HG03097 (cell line): ENCODE results near the gene FAM222A.

Source experiments
- ATAC-seq: cut with Tn5 transposase; IDR thresholded peaks from one replicate; pipeline ENCODE4 v1.9.1; 2021; ENCODE audit not compliant: unreplicated experiment, low FRiP score

The FAM222A gene

DNA sequence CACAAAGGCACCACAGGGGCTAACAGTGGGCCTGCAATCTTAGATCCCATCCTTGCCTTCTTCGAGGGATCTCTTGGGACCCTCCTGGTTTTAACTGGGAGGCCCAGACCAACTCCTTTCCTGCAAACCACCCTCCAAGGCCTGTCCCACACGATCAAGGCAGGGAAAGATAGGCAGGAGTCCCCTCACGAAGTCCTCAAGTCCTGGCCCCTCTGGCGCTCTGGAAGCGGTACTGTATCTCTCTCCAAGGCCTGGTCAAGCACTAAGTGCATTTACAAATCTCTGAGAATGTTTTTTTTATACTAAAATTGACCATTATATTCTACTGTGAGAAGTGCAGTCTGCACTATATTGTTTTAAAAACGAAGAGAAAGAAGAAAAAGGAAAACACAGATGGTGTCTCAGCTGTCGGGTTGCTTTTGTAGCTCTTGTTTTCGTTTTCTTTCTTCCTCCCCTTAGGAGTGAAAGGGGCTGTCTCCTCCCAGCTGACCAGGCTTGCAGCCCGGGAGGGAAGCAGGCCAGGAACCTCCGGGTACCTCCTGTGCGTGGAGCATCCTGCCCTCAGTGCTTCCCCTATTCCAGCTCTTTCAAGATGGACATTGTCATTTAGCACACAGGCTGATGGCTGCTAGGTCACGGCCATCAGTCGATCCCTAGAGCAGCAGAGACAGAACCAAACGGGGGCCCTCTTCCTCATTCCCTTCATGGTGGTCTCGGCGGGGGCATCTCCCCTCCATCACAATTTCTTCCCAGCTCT lies 56.7 kb downstream of the FAM222A start:
- no peak for ATAC-seq

DNA sequence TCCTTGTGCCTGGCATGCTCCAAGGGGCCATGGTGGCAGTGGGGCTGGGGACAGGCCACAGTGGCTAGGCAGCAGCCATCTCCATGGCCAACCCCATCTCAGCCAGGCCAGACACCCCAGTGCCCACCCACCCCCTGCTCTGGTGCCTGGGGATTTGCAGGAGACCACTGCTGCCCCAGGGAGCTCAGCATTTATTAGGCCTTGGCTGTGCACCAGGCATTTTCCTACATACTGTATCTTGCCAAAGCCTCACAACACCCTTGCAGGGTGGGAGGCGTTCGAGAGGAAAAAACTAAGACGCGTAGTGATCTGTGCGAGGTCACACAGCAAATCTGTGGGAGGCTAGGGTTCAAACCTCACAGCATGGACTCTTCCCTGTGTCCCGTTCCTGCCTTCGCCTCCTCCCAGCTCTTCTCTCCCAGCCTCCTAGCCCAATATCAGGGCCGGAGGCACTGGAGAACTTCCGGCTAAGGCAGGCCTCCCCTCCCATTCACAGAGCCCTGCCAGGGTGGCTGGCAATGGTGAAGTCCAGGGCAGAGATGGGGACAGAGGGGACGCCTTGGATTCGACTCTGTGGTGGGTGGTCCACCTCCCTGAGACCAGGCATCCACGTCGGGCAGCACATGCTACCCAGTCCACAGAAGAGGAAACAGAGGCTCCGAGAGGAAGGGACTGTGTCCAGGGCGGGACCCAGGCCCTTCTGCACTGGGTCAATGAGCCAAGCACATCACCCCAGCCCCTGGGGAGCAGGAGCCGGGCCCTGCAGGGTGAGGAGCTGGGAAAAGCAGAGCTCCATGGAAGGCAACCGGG lies 57.4 kb downstream of the FAM222A start:
- ATAC-seq, result no peak

DNA sequence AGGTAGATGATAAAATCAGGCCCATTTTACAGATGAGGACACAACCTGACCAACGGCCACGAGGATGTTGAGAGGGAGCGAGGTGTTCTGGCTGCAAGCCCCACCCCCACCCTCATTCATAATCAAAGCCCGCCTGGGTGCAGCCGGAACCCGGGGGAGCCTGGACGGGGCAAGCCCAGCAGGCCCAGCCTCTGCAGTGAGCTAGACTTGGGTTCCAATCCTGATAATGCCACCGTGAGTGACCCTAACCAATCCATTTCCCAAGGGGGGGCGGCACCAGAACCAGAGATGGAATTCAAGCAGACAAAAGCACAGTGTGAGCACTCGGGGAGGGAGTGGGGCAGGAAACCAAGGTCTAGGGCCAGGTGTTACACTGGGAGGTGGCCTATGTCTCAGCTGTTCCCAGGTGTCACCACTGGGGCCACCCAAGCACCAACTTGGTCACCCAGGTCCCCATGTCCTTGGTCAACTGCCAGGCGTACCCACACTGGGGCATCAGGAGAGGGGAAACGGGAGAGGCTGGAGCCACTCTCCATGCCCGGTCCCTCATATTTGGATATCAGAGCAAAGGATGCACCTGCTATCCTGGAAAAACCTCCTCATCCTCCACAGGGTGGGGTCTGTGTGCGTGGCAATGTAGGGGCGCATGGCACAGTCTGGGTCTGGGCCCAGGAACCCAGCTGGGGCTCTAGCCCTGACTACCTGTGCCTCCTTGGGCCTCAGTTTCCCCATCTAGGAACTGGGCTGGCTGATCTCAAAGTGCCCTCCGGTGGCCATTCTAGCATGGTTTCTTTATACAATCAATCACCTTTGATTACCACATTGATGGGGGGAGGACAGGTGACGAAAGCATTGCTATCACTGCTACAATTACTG lies 58.4 kb downstream of the FAM222A start:
- no peak for ATAC-seq

DNA sequence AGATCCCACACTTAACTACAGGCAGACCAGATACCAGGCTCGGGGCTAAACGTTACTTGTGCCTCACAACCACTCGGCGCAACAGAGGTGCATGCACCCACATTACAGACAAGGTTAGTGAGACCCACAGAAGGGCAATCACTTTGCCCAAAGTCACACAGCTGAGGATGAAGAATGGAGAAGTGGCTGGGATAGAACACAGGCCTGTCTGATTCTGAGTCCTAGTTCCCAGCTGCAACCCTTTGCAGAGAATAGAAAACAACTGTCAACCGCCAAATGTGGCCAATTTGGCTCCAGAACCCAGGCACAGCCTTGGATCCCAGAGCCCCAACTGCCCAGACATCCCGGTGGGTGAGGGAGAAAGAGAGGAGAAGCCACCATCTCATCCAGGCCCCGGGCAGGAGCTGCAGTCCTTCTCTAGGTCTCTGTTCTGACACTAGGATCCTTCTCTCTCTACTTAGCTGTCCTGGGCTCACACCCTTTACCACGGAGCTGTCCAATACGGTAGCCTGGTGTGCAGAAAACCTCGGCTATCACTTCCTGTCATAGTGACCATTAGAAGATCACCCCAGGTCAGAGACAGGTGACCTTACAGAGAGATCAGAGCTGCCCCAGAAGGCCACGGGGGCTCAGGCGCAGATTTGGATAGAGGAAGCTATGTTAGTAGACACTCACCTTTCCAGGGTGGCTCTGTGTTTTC lies 59.1 kb downstream of the FAM222A start:
- no peak for ATAC-seq

DNA sequence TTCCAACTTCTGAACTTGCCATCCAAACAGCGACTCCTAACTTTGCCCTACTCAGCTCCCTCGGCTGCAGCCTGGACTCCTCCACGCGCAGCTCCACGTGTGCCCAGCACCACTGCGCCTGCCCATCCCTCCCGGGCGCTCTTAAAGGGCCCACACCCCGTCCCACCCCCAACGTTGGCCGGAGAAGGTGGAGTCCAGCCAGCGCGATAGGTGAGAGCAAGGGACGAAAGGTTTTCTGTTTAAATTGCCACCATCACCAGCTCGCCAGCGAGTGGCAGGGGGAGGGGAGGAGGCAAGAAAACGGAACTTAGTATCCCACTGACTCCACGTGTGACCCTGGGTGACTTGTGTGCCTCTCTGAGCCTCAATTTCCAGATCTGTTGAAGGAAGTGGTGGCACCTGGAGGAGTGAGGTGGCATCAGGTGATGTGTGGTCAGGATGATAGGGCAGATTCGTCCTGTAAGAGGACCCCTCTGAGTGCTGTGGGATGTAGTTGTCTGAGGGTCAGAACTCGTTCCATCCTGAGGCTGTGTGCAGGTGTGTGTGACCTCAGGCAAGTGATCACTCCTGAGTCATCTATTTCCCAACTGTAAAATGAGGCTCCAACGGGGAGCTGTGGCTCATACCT lies 59.9 kb downstream of the FAM222A start:
- ATAC-seq, result no peak

DNA sequence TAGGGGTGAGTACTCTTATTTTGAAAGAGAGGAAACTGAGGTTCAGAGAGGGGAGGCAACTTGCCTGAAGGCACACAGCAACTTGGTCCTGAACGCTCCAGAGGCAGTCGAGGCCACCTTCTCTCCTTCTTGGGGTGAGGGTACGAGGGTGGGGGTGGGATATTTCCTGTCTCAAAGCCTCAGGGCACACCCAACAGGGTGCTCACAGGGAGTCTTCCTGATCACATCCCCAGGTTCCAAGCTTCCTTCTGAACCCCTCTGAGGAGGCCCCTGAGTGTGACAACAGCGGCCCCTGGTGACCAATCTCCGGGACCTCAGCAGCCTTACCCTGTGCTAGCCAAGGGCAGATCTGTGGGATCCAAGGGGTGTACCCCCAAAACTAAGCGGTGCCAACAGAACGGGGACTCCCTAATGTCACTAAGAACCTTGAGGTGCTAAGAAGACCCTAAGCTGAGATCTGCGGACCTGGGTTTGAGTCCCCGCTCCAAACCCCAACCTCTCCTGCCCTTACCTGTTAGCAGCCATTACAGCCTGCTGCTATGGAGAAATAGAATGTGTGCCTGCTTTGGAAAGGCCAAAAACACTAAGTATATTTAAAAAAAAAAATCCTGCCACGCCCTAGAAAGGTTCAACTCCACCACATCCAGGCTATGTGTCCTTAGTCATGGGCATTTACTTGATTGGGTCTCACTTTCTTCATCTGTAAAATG lies 61.7 kb downstream of the FAM222A start:
- ATAC-seq, result no peak

DNA sequence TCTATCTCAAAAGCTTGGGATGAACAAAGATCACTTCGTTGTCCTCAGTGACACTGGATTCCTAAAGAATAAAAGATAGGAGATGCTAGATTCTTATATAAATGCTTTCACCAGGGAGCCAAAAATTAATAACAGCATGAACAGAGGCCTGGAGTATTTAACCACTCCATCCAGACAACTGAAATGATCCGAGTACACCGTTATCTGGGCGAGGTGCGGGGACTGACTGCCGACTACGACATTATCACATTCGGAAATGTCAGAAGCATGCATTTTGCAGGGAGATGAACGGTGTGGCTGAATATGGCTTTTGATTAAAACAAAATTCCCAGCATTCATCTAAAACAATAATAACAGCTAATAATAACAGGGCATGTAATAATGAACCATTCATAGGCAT lies 63.0 kb downstream of the FAM222A start:
- no peak for ATAC-seq

DNA sequence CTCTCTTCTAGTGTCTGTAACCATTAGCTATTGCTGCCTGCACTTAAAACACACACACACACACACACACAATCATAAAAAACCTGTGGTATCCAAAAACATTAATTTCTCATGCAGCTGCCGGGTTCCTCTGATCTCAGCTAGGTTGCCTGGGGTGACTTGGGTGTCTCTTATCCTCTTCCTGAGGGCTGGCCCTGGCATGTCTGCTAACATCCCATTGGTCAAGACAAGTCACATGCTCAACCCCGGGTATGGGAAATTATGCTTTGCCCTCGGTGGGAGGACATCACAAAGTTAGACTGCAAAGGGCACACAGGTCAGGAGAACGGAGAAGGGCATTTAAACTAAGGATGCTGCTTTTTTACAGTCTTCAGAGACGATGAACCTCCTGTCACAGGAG lies 63.9 kb downstream of the FAM222A start:
- no peak for ATAC-seq

DNA sequence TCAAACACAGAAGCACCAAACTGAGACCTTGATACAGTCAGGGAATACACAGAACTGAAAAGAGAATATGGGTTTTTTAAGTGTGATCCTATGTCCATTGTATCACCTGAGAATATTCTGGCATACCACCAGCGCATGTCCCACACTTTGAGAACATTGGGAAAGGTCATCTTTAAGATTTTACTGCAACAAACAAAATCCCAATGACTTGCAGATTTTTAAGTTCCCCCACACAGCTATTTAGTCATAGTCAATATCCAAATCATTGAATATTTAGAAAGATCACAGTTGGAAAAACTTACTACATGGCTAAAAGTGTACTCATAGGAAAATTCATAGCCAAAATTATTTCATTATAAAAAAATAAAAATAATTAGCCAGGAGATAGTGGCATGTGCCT lies 65.1 kb downstream of the FAM222A start:
- no peak for ATAC-seq

DNA sequence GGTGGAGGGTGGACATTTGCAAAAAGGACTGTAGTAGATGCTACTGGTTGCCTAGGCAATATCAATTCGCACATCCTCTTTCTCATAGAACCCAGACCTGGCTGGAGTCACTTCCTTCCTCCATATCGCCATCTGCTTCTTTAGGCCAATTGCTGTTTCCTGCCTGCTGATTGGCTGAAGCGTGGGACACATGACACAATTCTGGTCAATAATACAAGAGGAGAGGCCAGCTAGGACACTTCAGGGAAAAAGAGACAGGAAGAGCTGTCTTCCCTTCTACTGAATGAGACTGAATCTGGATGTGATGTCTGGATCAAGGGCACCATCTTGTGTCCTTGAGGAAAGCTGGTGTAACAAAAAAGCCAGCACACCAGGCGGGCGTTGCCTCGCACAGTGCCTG lies 65.8 kb downstream of the FAM222A start:
- no peak for ATAC-seq

DNA sequence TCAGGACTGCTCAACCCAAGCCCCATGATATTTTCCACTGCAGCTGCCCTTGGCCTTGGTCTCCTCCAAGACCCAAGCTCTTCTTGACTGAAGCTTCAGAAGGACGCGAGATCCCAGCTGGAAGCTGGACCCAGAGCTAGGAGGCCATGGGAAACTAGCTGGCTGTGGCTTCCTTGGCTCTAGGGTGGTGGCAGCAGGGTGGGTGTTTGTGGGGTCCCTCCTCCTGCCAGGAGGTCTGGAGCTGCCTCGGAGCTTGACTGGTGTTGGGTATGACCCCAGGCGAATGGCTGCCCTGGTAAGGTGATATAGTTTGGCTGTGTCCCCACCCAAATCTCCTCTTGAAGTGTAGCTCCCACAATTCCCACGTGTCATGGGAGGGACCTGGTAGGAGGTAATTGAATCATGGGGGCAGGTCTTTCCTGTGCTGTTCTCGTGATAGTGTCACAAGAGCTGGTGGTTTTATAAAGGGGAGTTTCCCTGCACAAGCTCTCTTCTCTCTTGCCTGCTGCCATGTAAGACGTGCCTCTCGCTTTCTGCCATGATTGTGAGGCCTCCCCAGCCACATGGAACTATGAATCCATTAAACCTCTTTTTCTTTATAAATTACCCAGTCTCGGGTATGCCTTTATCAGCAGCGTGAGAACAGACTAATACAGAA lies 68.2 kb downstream of the FAM222A start:
- no peak for ATAC-seq

DNA sequence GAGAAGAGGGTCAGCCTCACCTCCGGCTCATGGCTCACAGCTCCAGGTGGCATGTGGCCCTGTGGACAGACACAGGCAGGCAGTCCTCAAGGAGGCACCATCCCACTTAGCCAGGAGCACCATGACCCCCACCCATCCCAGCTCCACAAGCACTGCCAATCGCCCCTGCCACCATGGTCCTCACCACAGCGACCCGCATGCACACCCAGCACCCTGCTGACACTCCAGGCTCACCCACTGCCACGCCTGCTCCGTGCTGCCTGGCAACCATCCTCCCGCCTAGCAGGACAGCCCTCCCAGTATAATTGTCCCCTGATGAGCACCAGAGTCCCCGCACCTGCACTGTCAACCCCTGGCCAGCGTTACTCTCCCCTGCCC lies 68.7 kb downstream of the FAM222A start:
- no peak for ATAC-seq

DNA sequence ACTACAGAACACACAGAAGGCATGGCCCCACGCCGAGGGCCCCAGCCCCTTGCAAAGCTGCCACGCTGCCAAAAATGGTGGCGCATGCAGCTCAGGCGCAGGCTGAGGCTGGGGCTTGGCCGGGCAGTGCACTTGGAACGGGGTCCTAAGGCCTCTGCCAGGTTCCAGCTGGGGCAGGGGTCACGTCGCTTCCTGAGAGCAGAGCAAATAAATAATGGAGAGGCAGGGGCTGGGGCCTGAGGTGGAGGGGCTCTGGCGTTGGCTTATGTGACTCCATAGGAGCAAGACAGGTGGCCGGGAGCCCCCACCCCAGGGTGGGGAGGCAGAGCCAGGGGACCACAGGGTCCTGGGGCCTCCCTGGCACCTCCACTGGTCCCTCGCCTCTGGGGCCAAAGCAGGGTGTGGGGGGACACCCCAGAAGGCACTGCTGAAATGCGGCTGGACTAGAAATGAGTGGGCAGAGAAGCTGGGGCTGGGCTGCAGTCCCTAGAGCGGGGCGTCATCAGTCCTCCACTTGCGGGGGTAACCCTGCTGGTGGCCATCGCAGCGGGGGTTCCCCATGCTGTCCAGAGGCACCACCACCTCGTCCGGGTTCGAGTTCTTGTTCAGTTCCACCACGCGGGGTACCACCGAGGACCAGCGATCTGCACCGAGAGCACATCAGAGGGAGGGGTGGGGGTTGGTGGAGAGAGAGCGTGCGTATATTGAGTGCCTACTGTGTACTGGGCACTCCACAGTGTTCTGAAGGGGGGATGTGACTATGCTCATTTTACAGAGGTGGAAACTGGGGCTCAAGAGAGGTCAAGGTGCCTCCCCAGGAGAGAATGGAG lies 69.7 kb downstream of the FAM222A start:
- ATAC-seq, result no peak

DNA sequence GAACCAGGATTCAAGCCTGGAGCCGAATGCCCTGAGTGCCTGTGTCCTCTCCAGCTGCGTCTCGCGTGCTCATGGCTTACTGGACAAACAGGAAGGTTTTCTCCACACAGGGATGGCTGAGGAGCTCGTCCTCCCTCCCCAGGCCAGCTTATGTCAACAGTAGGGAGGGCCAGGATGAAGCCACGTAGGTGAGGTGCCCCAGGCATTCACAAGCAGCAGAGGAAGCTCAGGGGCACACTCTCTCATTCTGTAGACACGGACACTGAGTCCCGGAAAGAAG lies 70.3 kb downstream of the FAM222A start:
- ATAC-seq, result no peak

DNA sequence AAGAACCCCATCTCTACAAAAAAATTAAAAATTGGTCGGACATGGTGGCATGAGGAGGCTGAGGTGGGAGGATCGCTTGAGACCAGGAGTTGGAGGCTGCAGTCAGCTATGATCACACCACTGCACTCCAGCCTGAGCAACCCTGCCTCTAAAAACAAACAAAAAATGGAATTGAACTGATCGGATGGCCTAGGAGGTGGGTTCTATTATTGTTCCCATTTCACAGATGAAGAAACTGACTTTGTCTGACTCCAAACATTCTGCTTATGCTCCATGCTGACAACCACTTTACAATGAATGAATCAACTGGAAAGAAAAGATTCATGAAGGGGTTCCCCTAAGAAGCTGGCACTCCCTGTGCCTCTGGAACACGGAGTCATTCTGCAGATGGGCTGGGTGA lies 72.2 kb downstream of the FAM222A start:
- ATAC-seq, result no peak

DNA sequence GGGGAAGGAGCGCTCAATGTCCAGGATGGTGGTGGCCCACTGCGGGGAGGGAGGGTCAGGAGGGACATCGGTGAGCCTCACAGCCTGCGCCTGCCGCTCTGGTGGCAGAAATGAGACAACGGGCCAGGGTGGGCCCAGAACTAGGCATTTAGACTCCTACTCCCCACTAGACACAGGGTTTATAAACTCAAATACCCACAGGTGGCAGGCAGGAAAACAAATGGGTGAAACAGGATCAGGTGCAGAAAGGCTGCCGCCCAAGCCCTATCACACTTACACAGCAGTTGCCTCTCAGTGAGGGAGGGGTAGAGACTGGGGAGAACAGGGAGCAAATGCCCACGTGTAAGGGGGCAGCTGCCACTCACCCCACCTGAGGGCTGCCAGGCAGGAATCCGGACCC lies 73.2 kb downstream of the FAM222A start:
- ATAC-seq, result no peak

DNA sequence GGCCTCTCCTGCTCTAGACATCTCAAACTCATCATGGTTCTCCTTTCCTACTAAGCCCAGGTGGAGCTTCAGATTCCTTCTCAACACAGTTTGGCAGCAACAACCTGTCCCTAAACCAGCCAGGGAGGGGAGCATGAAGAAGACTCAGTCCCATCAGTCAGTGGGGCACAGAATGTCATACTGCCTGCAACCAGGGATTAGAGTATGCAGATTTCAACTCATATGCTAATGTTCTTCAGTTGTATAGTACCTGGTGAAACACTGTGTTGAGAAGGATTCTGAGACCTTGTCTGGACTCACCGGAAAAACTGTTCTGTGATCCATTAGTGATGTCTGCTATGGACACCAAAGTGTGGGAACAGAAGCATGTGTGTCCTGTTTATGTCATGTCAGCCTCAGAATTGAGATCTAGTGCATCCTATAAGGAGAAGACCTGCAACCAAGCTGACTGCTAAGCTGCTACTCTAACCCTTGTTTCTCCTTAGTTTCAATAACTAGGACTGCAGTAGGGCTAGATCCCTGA lies 76.0 kb downstream of the FAM222A start:
- ATAC-seq, result no peak

DNA sequence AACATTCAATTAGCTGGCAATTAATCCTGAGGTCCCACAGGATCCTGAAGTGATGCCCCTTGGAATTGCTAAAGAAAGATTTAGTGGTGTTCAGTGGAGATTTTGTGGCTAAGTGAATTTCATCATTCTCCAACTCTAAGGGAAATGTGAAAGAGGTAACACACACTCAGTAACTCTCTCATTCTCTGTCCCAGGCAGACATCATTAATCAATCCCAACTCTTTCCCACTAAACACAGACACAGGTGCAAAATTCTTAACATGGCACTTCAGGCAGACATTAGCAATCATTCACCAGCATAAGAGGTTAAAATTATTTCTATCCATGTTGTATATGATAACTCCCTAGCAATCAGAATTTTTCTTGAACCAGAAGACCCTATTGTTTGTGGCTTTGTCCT lies 79.4 kb downstream of the FAM222A start:
- no peak for ATAC-seq
